GM19438 (cell line): ENCODE results near the gene HPD.
"Not testable (repeated sequence)": the region's sequence is repeated elsewhere in the genome, so short reads cannot be mapped to it uniquely, and the experiment has no call there.

ENCODE experiments used
- ATAC-seq: cut with Tn5 transposase; IDR thresholded peaks from one replicate; pipeline ENCODE4 v1.9.1; 2021; ENCODE audit warnings: low read depth; ENCODE audit not compliant: unreplicated experiment

HPD gene

DNA sequence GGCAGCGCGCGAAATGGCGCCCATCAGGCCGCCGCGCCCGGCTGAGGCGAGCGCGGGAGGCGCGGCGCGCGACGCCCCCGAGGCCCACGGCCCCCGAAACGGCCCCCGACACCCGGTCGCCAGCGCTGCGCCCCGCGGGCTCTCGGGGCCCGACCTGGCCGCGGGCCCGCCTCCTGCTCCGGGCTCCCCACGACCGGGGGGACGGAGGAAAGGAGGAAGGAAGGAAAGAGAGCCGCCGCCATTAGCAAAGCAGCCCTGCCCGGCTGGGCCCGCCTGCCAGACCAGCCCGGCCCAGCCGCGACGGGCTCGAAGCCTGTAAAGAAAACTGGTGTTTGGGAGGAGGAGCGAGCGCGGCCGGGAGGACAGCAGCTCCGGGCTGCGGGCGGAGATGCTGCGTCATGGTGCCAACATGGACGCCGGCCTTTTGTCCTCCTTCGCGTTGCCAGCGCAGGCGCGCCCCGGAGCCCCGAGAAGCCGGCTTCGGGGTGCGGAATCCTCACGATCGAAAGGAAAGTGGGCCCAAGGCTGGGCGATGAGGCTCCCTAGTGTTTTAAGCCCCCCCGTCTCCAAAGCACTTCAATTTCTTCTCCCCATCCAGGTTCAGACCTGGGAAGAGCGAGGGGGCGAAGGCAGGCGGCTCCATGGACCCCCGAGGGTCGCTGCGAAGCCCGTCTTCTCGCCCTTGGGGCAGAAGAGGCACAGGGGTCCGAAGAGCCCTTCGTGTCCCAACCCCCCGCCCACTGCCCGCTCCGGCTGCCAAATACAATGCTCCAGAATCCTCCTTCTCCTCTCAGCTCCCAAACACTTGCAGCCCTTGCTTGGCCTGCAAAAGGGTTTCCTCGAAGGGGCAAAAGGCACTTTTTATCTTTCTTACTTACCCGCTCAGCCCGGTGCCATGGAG is 57.7 kb downstream of the HPD start:
- ATAC-seq, result no peak

DNA sequence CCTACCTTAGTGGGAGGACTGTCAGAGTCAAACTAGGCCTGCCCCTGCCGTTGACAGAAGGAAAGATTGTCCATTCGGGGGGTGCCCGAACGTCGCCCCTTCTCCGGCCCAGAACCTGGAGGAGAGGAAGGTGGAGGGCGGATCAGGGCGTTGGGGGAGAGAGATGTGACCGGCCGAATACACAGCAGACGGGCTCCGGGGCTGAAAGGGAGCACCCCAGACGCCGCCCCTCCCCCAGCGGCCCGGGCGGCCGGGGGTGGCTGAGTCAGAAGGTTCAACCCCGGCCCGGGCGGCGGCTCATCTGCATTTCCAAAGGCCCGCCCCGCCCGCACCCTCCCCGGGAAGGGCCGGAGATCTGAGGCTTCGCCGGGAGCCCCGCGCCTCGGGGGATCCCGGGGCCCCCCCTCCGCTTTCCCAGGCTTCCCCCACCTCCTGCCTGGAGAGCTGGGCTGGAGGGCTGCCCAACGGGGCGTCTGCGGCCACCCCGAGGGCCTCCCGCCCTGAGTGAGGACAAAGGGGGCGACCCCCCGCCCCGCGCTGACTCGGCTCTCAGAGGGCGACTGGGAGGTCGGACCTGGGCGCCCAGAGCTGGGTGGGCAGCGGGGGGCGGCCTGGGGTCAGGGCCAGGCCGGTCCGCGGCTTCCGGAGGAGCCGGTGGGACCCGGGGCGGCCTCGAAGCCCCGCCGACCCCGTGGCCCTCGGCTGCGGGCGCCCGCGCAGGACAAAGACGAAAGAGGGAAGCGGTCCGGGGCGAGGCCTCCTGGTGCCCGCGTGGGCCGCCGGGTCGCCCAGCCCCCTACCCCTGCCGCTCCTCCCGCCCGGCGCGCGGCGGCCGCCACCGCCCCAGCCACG is 58.6 kb downstream of the HPD start:
- no peak for ATAC-seq

DNA sequence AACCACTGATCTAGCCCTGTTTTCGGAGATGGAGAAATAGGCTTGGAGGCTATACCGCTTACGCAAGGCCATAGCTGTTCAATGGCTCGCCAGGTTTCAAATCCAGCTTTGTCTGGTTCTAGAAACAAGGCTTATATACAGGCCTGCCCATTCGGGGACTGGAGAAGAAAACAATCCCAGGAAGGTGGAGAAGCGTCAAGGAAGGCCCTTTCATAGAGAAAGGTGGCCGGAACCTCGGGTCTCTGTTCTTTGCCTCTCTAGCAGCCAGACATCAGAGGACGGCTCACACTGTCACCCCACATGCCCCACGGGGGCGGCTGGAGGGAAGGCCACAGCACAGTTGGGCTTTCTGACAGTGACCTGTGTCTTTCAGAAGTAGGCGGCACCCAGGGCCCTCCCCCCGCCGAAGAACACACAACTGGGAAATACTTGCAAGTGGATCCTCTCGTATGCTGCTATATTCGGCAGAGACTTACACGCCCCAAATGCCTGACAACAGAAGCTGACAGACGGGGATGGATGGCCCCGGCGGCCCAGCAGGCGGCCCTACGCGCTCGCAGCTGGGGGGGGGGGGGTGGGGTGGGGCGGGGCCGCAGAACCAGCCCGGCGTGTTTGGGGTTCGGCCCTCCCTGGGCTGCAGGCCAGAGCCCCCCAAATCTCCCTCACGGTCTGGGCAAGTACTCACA is 59.4 kb downstream of the HPD start:
- ATAC-seq, result no peak

GRCh38 chr12:121798787-121799155 is 59.9 kb downstream of the HPD start:
- no peak for ATAC-seq

GRCh38 chr12:121797937-121798786 is 60.5 kb downstream of the HPD start:
- no peak for ATAC-seq

DNA sequence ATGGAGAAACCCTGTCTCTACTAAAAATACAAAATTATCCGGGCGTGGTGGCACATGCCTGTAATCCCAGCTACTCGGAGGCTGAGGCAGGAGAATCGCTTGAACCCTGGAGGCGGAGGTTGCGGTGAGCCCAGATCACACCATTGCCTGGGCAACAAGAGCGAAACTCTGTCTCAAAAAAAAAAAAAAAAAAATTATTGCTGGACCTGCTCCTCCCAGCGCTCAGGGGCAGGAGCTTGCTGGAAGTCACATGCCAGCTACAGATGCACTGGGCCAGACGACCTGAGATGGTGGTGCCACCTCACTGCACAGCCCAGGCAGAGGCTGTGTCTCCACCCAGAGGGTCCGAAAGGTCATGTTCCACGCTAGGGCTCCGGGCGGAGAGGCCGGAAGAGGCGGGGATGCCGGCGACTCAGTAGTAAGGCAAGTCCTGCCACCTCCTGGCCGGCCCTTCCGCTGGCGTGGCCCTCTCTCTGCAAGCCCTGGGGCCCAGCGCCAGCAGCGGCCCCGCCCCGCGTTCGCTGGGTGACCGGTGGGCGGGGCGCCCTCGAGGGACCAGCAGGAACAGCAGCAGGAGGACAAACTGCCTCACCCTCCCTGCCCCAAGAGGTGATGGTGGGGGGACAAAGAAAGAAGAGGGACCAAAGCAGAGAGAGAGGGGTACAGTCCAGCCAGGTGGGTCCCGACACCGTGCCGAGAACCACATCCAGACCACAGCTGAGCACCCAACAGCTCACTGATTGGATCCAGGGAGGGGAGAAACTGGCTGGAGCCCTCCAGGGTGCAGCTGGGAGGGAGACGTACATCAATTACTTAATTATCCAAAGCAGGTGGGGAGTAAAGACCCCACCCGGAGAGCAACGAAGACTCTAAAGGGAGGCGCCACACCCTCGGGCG is 61.6 kb downstream of the HPD start:
- no peak for ATAC-seq

GRCh38 chr12:121795034-121795968 is 63.4 kb downstream of the HPD start:
- no peak for ATAC-seq

DNA sequence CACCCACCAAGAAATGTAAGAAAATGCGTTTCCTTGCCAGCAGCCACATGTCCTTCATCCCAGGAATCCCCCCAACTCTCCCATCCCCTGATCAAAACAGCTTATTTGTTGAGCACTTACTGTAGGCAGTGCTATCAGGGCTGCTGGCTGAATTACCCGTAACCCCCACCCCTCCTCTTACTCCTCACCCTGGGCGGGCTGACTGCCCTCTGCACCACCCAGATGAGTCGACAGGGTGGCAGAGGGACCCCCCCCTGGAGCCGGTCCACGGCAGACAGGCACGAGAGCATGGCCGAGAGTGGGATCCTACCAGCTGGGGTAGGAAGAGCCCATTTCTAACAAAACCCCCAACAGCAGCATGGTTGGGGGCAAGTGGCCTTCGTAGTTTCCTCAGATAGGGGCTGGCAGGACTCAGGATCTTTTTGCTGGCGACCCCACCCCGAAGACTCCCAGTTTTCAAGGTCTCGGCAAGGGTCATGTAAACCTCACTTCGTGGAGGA is 64.1 kb downstream of the HPD start:
- no peak for ATAC-seq

- peak; percentile 36 for ATAC-seq
These were observed 64.7 kb downstream of the HPD start for GRCh38 chr12:121793838-121794533.

GRCh38 chr12:121793440-121793837 is 65.2 kb downstream of the HPD start, which contains the start of gene RHOF:
TSS of gene RHOF (minus strand) at chr12:121793688. CDS start at chr12:121793633, 55 bp downstream.
- peak; percentile 23 for ATAC-seq

- ATAC-seq, result no peak
These were observed 65.8 kb downstream of the HPD start for GRCh38 chr12:121792607-121793439.

- ATAC-seq, result no peak
These were observed 66.7 kb downstream of the HPD start for GRCh38 chr12:121791671-121792551.

DNA sequence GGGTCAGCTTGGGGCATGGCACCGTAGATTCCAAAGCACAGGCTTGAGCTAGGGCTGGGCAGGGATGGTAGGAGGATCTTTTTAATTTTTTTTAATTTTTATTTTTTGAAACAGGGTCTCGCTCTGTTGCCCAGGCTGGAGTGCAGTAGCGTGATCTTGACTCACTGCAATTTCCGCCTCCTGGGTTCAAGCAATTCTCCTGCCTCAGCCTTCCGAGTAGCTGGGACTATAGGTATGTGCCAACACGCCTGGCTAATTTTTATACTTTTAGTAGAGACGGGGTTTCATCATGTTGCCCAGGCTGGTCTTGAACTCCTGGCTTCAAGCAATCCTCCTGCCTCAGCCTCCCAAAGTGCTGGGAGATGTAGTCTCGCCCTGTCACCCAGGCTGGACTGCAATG is 67.9 kb downstream of the HPD start:
- not testable (repeated sequence) for ATAC-seq

- peak; percentile 48 for ATAC-seq
These were observed 68.6 kb downstream of the HPD start for GRCh38 chr12:121789800-121790728.
